Body of pancreas (tissue), 4 donors: ENCODE data around the gene RAB12. TPM values are rescaled to one million over a fixed set of nuclear protein-coding genes. Genes with fewer than 3 reads are reported as not detected.
"Not testable (repeated sequence)": the region's sequence is repeated elsewhere in the genome, so short reads cannot be mapped to it uniquely, and the experiment has no call there.

Source experiments
- ATAC-seq: fragments of 150-250 bp; one replicate; pipeline ENCODE4 v1.9.1; 2016
- DNase-seq, 4 donors: peaks; one replicate each; pipeline ENCODE4 v3.0.0-alpha.2; 2019
- H3K27ac ChIP-seq, 4 donors: fragments of 200-600 bp; sonication (generic); 1 replicate in 3 of 4; 2 replicates in 1 of 4; pipeline versions ENCODE4 v1.5.1 to v1.6.1; 2016 to 2019; ENCODE audit warnings: mild to moderate bottlenecking in 1 of 4, mixed read lengths in 1 of 4, moderate library complexity in 1 of 4
- H3K27me3 ChIP-seq, 2 donors: fragments of 200-600 bp; sonication (generic); one replicate each; pipeline ENCODE4 v1.6.0; 2016; ENCODE audit warnings: mild to moderate bottlenecking in 1 of 2
- H3K36me3 ChIP-seq, 2 donors: fragments of 200-600 bp; sonication (generic); replicated peaks in 1 of 2; 2 replicates each; pipeline ENCODE4 v1.5.1; 2016; ENCODE audit warnings: low read depth in 2 of 2; ENCODE audit not compliant: insufficient read depth in 1 of 2
- H3K4me1 ChIP-seq: fragments of 200-600 bp; sonication (generic); one replicate; pipeline ENCODE4 v1.6.0; 2016
- H3K4me3 ChIP-seq, 2 donors: fragments of 200-600 bp; sonication (generic); 1 replicate in 1 of 2; 2 replicates in 1 of 2; pipeline ENCODE4 v1.5.1; 2016 to 2019
- H3K9me3 ChIP-seq, 3 donors: fragments of 200-600 bp; sonication (generic); 1 replicate in 2 of 3; 2 replicates in 1 of 3; pipeline ENCODE4 v1.5.1; 2016
- POLR2A ChIP-seq, 3 donors: fragments of 450-650 bp; IDR thresholded peaks; one replicate each; pipeline ENCODE4 v1.6.1; 2016; ENCODE audit warnings: antibody characterized with exemption in 3 of 3, mild to moderate bottlenecking in 2 of 3
- WGBS, 2 donors: methylation state at CpG; one replicate each; pipeline ENCODE4 v1.1.5; 2017; 5-methylcytosine and 5-hydroxymethylcytosine counted together
- intact Hi-C: fragments of 100-400 bp; cut with DNase I; formaldehyde crosslinking; loops from one replicate; pipeline ENCODE4 v1.15.1; 2023
- total RNA-seq, 2 donors: library from RNA; depleted of rRNA; stranded (reverse); fragments of >200 nt; gene quantifications; one replicate each; pipeline ENCODE4 v1.1.0, GENCODE V29; 2016
- TF ChIP-seq, protein P1 (sequence below), 7 experiments: fragments of 450-650 bp in 4 of 7; fragments of 200-600 bp in 3 of 7; sonication (generic) in 3 of 7; IDR thresholded peaks; one replicate each; pipeline ENCODE4 v1.5.1; 2016 to 2019; ENCODE audit warnings: antibody characterized with exemption in 7 of 7

The RAB12 gene
- total RNA-seq, 2 donors from 2014 or later = 18.9 to 26.7 TPM

DNA sequence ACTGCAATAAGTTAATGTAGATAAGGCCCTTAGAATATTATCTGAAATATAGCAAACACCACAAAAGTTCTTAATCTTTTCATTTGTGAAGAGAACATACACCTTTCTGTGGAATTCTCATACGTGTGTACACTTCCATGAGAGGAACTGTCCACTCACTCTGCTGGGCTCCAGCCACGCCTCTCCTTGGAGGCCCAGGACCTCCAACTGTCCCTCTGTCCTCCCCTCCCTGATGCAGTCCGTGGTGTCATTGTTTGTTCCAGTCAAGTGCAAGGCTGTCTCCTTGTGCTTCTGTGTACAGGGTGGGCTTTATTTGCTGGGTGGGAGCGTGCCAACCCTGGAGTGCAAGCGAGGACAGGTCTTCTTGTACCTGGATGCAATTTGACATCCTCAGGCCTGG is 8.7 kb downstream of the RAB12 start:
- Histone ChIP-seq H3K27me3 (no peaks in the 10 kb centered on the region), H3K9me3 (no peaks in the 10 kb centered on the region), H3K36me3 (no peaks in the 10 kb centered on the region), H3K4me1 (peaks cover under 1% of the 10 kb centered on the region), H3K4me3 (no peak overlapping the region), H3K27ac (no peak overlapping the region)
- ATAC-seq (no peak), DNase-seq (no peak)
- 89% methylated on average over 5 of the region's 5 CpGs for WGBS, 2 donors
- intact Hi-C loops = no loop called here
- TF ChIP-seq, protein P1, sequence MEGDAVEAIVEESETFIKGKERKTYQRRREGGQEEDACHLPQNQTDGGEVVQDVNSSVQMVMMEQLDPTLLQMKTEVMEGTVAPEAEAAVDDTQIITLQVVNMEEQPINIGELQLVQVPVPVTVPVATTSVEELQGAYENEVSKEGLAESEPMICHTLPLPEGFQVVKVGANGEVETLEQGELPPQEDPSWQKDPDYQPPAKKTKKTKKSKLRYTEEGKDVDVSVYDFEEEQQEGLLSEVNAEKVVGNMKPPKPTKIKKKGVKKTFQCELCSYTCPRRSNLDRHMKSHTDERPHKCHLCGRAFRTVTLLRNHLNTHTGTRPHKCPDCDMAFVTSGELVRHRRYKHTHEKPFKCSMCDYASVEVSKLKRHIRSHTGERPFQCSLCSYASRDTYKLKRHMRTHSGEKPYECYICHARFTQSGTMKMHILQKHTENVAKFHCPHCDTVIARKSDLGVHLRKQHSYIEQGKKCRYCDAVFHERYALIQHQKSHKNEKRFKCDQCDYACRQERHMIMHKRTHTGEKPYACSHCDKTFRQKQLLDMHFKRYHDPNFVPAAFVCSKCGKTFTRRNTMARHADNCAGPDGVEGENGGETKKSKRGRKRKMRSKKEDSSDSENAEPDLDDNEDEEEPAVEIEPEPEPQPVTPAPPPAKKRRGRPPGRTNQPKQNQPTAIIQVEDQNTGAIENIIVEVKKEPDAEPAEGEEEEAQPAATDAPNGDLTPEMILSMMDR (IDR thresholded peaks at IDR 0.05) = no peak
- TF ChIP-seq POLR2A (IDR thresholded peaks at IDR 0.05) = no peak

DNA sequence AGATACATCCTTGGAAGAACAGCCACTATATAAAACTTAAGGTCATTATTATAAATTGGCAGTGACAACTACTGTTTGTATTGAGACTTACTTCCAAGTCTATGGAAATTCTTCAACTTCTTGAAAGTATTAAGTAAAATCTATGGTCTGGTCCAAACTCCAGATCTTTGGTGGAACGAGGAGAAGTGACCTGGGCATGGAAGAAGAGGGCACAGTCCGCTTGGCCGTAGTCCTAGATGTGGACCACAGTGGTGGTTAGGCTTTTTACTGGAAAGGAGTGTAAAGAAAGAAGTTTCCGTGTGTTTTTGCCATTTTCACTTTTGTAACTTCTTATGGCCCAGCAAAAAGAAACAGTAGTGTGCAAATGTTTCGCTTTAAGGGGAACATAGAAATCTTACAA is 9.8 kb downstream of the RAB12 start:
- no peak overlapping the region for H3K4me3 ChIP-seq
- H3K27ac ChIP-seq = no peak overlapping the region
- H3K9me3 ChIP-seq = no peaks in the 10 kb centered on the region
- peaks cover 6% of the 10 kb centered on the region for H3K4me1 ChIP-seq
- H3K36me3 ChIP-seq = no peaks in the 10 kb centered on the region
- no peak for DNase-seq
- ATAC-seq = no peak
- 94 to 95% methylated on average over 5 of the region's 5 CpGs for WGBS, 2 donors
- no peaks in the 10 kb centered on the region for H3K27me3 ChIP-seq
- TF ChIP-seq, protein P1 (IDR thresholded peaks at IDR 0.05) = no peak
- no peak for TF ChIP-seq POLR2A (IDR thresholded peaks at IDR 0.05)
- intact Hi-C loops = no loop called here

DNA sequence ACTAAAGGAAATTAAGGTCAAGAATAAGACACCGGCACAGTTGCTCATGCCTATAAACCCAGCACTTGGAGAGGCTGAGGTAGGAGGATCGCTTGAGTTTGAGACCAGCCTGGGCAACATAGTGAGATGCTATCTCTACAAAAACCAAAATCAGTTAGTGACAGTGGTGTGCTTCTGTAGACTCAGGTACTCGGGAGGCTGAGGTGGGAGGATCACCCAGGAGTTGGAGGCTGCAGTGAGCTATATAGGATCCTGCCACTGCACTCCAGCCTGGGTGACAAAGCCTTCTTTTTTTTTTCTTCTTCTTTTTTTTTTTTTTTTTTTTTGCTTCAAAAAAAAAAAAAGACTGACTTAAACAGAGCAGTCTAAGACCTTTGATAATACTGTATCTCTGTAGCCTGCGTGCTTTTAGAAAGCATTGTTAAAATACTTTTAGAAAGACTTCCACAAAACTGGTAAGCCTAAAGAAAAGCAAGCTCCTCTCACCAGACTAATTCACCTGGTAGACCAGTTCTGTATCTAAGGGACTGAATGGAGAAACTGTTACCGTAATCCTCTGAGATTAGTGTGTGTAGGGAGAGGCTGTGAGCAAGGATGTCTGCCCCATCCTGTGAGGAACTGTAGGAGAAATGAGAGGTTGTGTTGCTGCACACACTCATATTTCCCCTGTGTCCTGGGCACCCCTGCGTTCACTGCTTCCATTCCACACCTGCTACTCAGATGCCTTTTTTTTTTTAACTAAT is 10.8 kb downstream of the RAB12 start:
- Histone ChIP-seq H3K9me3 (no peaks in the 10 kb centered on the region), H3K36me3 (no peaks in the 10 kb centered on the region), H3K27me3 (no peaks in the 10 kb centered on the region), H3K4me1 (peaks cover 6% of the 10 kb centered on the region), H3K4me3 (no peak overlapping the region), H3K27ac (no peak overlapping the region)
- ATAC-seq (no peak), DNase-seq (no peak)
- TF ChIP-seq POLR2A (IDR thresholded peaks at IDR 0.05) = no peak
- TF ChIP-seq, protein P1 (IDR thresholded peaks at IDR 0.05) = no peak
- 96 to 97% methylated on average over 6 of the region's 6 CpGs for WGBS, 2 donors
- intact Hi-C loops = no loop called here

DNA sequence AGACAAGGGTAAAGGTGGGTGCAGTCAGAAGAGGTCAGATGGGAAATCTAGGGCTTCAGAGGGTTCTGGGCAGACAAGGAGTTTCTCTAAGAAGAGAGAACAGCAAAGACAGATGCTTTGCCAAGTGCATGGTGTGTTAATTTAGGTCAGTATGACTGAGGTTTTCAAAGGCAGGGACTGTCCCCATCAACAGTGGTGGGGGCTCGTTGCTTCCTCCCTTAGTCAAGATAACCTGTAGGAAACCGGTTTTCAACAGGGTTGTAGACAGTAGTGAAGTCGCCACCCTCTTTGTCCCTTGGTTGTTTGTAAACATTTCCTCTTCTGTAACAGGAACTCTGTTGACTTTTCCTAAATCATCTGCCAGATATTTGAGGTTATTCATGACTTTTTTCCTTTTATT is 11.6 kb downstream of the RAB12 start:
- DNase-seq (no peak), ATAC-seq (no peak)
- H3K27me3 ChIP-seq = no peaks in the 10 kb centered on the region
- H3K36me3 ChIP-seq = no peaks in the 10 kb centered on the region
- no peaks in the 10 kb centered on the region for H3K9me3 ChIP-seq
- H3K4me3 ChIP-seq = no peak overlapping the region
- intact Hi-C loops = no loop called here
- no peak overlapping the region for H3K27ac ChIP-seq
- WGBS, 2 donors = 79 to 80% methylated on average over 3 of the region's 3 CpGs
- H3K4me1 ChIP-seq = peaks cover 12% of the 10 kb centered on the region
- TF ChIP-seq, protein P1 (IDR thresholded peaks at IDR 0.05) = no peak
- no peak for TF ChIP-seq POLR2A (IDR thresholded peaks at IDR 0.05)

DNA sequence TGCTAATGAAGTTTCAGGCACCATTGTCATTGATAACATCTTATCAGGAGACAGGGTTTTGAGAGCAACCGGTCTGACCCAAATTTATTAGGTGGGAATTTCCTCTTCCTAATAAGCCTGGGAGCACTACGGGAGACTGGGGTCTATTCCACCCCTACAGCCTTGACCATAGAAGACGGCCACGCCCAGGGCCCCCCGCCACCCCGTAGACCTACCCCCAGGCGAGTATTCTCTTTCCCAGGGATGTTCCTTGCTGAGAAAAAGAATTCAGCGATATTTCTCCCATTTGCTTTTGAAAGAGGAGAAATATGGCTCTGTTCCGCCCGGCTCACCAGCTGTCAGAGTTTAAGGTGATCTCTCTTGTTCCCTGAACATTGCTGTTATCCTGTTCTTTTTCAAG is 13.4 kb downstream of the RAB12 start:
- intact Hi-C loops, H3K27me3 ChIP-seq, H3K9me3 ChIP-seq, H3K4me3 ChIP-seq, H3K27ac ChIP-seq, H3K36me3 ChIP-seq, ATAC-seq, DNase-seq: not testable (repeated sequence)
- WGBS, 2 donors = 90 to 94% methylated on average over 10 of the region's 10 CpGs
- peaks cover 22% of the 10 kb centered on the region for H3K4me1 ChIP-seq
